GM12878 (cell line): ENCODE results near the gene FOXRED2.

Experiments
- EP300 ChIP-seq, 2 experiments: fragments of 150-350 bp in 1 of 2; IDR thresholded peaks; 2 replicates each; pipeline ENCODE4 v1.6.1; 2011 to 2012; ENCODE audit warnings: low read depth in 2 of 2, low read length in 2 of 2, borderline replicate concordance in 1 of 2, improper control_type of control experiment in 1 of 2, inconsistent platforms in 1 of 2; ENCODE audit not compliant: control insufficient read depth in 1 of 2
- GABPA ChIP-seq: IDR thresholded peaks from 2 replicates; pipeline ENCODE4 v1.6.1; 2014; ENCODE audit warnings: antibody characterized with exemption, low read depth, mild to moderate bottlenecking, inconsistent platforms
- IKZF1 ChIP-seq: fragments of 450-650 bp; conservative IDR thresholded peaks from 2 replicates; pipeline ENCODE4 v1.6.1; 2017; ENCODE audit warnings: antibody characterized with exemption, mild to moderate bottlenecking
- PAX8 ChIP-seq: fragments of 450-650 bp; IDR thresholded peaks from 2 replicates; pipeline ENCODE4 v1.6.1; 2017; ENCODE audit warnings: mild to moderate bottlenecking, moderate library complexity
- POLR2A ChIP-seq: IDR thresholded peaks from 2 replicates; pipeline ENCODE4 v1.6.1; 2011; ENCODE audit warnings: low read depth, mild to moderate bottlenecking, low read length
- RAD21 ChIP-seq: IDR thresholded peaks from 2 replicates; pipeline ENCODE4 v1.6.1; 2011; ENCODE audit warnings: mild to moderate bottlenecking, low read depth, low read length, moderate library complexity; ENCODE audit not compliant: insufficient read depth
- SIX5 ChIP-seq: IDR thresholded peaks from 2 replicates; pipeline ENCODE4 v1.6.1; 2011; ENCODE audit warnings: mild to moderate bottlenecking, low read depth, low read length, moderate library complexity; ENCODE audit not compliant: severe bottlenecking
- TAF1 ChIP-seq: IDR thresholded peaks from 2 replicates; pipeline ENCODE4 v1.6.1; 2011; ENCODE audit warnings: mild to moderate bottlenecking, low read depth, low read length, borderline replicate concordance
- TF ChIP-seq, protein P1 (sequence below), 3 experiments: IDR thresholded peaks in 2 of 3; conservative IDR thresholded peaks in 1 of 3; 2 replicates each; pipeline ENCODE4 v1.5.1; 2011; ENCODE audit warnings: low read depth in 3 of 3, low read length in 3 of 3, mild to moderate bottlenecking in 3 of 3, control low read depth in 2 of 3, moderate library complexity in 2 of 3, inconsistent platforms in 1 of 3, mixed read lengths in 1 of 3; ENCODE audit not compliant: control insufficient read depth in 2 of 3, insufficient read depth in 1 of 3; ENCODE audit errors: extremely low read depth in 1 of 3
- TF ChIP-seq, protein P2 (sequence below): fragments of 150-350 bp; IDR thresholded peaks from 2 replicates; pipeline ENCODE4 v1.6.1; 2016; ENCODE audit warnings: low read depth, low read length

DNA sequence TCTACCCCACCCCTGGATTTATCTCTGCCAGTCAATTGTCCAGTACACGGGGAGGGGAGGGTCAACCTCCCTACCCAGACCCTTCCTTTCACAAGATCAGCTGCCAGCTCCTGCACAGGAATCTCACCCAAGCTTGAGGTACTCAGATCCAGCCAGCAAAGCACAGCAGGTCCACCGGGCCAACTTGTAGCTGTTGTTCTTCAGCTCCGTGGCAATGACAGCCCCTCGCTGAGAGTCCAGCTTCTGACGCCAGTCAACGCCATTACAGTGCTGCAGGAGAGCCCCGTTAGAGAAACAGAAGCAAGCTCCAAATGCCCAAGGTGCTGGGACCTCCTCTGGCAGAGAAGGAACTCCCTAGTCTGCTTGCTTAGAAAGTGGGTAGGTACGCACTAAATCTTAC, 5.5 kb upstream of the FOXRED2 start:
- TF ChIP-seq SIX5: no peak
- no peak for TF ChIP-seq EP300 (IDR thresholded peaks at IDR 0.05; ENCODE audit: borderline replicate concordance in 1 of 2, control insufficient read depth in 1 of 2, low read depth in 2 of 2, low read length in 2 of 2)
- no peak for TF ChIP-seq PAX8
- TF ChIP-seq TAF1: no peak
- TF ChIP-seq, protein P1, sequence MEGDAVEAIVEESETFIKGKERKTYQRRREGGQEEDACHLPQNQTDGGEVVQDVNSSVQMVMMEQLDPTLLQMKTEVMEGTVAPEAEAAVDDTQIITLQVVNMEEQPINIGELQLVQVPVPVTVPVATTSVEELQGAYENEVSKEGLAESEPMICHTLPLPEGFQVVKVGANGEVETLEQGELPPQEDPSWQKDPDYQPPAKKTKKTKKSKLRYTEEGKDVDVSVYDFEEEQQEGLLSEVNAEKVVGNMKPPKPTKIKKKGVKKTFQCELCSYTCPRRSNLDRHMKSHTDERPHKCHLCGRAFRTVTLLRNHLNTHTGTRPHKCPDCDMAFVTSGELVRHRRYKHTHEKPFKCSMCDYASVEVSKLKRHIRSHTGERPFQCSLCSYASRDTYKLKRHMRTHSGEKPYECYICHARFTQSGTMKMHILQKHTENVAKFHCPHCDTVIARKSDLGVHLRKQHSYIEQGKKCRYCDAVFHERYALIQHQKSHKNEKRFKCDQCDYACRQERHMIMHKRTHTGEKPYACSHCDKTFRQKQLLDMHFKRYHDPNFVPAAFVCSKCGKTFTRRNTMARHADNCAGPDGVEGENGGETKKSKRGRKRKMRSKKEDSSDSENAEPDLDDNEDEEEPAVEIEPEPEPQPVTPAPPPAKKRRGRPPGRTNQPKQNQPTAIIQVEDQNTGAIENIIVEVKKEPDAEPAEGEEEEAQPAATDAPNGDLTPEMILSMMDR (IDR thresholded peaks at IDR 0.05 in 2 of 3, conservative IDR thresholded peaks at IDR 0.05 in 1 of 3; ENCODE audit: control insufficient read depth in 2 of 3, extremely low read depth in 1 of 3, insufficient read depth in 1 of 3, low read depth in 3 of 3, low read length in 3 of 3): no peak
- TF ChIP-seq, protein P2, sequence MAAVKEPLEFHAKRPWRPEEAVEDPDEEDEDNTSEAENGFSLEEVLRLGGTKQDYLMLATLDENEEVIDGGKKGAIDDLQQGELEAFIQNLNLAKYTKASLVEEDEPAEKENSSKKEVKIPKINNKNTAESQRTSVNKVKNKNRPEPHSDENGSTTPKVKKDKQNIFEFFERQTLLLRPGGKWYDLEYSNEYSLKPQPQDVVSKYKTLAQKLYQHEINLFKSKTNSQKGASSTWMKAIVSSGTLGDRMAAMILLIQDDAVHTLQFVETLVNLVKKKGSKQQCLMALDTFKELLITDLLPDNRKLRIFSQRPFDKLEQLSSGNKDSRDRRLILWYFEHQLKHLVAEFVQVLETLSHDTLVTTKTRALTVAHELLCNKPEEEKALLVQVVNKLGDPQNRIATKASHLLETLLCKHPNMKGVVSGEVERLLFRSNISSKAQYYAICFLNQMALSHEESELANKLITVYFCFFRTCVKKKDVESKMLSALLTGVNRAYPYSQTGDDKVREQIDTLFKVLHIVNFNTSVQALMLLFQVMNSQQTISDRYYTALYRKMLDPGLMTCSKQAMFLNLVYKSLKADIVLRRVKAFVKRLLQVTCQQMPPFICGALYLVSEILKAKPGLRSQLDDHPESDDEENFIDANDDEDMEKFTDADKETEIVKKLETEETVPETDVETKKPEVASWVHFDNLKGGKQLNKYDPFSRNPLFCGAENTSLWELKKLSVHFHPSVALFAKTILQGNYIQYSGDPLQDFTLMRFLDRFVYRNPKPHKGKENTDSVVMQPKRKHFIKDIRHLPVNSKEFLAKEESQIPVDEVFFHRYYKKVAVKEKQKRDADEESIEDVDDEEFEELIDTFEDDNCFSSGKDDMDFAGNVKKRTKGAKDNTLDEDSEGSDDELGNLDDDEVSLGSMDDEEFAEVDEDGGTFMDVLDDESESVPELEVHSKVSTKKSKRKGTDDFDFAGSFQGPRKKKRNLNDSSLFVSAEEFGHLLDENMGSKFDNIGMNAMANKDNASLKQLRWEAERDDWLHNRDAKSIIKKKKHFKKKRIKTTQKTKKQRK: no peak
- no peak for TF ChIP-seq RAD21
- TF ChIP-seq GABPA: no peak
- no peak for TF ChIP-seq IKZF1
- TF ChIP-seq POLR2A: peak; percentile 56
